Activated T-cell treated with anti-CD3 and anti-CD28 coated beads for 4 hours (primary cell): ENCODE data around the gene RIC3.

ENCODE experiments used
- DNase-seq: peaks from one replicate; pipeline ENCODE4 v3.0.0-alpha.2; 2020

Gene RIC3

GRCh38 chr11:8168485-8169257 is at the start of gene RIC3:
TSS of gene RIC3 (minus strand) at chr11:8169025. CDS start at chr11:8168989, 36 bp downstream.
- DNase-seq: peak; percentile 31

- DNase-seq: no peak
Measured at GRCh38 chr11:8218409-8218808, 49.6 kb upstream of the RIC3 start.

GRCh38 chr11:8217926-8218325 is 49.1 kb upstream of the RIC3 start:
- no peak for DNase-seq

GRCh38 chr11:8217136-8217535 is 48.3 kb upstream of the RIC3 start:
- DNase-seq: no peak

- DNase-seq: no peak
Measured at GRCh38 chr11:8213376-8213775, 44.6 kb upstream of the RIC3 start.

- no peak for DNase-seq
Measured at GRCh38 chr11:8209208-8209807, 40.5 kb upstream of the RIC3 start.

GRCh38 chr11:8207080-8208000 is 38.5 kb upstream of the RIC3 start:
- no peak for DNase-seq

GRCh38 chr11:8206251-8207079 is 37.6 kb upstream of the RIC3 start:
- DNase-seq: no peak

GRCh38 chr11:8205566-8205965 is 36.7 kb upstream of the RIC3 start:
- no peak for DNase-seq

- no peak for DNase-seq
Measured at GRCh38 chr11:8204596-8204995, 35.8 kb upstream of the RIC3 start.

GRCh38 chr11:8204025-8204424 is 35.2 kb upstream of the RIC3 start:
- DNase-seq: no peak

GRCh38 chr11:8203414-8203715 is 34.5 kb upstream of the RIC3 start:
- DNase-seq: no peak

- DNase-seq: no peak
Measured at GRCh38 chr11:8202516-8203413, 33.9 kb upstream of the RIC3 start.

GRCh38 chr11:8201644-8202365 is 33.0 kb upstream of the RIC3 start:
- no peak for DNase-seq

- no peak for DNase-seq
Measured at GRCh38 chr11:8199676-8200075, 30.9 kb upstream of the RIC3 start.

- no peak for DNase-seq
Measured at GRCh38 chr11:8196749-8197148, 27.9 kb upstream of the RIC3 start.

- no peak for DNase-seq
Measured at GRCh38 chr11:8194956-8195355, 26.1 kb upstream of the RIC3 start.

- no peak for DNase-seq
Measured at GRCh38 chr11:8192896-8193209, 24.0 kb upstream of the RIC3 start.

- DNase-seq: peak; percentile 5
Measured at GRCh38 chr11:8192016-8192895, 23.4 kb upstream of the RIC3 start.

GRCh38 chr11:8190431-8190830 is 21.6 kb upstream of the RIC3 start:
- DNase-seq: no peak
